Breast epithelium (tissue), 3 donors: ENCODE results near the gene SPON1.

ENCODE experiments used
- POLR2A ChIP-seq: fragments of 450-650 bp; IDR thresholded peaks from one replicate; pipeline ENCODE4 v1.6.1; 2016; ENCODE audit warnings: antibody characterized with exemption, mild to moderate bottlenecking, moderate library complexity
- TF ChIP-seq, protein P1 (sequence below), 3 donors: fragments of 450-650 bp; IDR thresholded peaks; one replicate each; pipeline ENCODE4 v1.5.1; 2016 to 2017; ENCODE audit warnings: antibody characterized with exemption in 3 of 3, mild to moderate bottlenecking in 3 of 3, moderate library complexity in 3 of 3

DNA sequence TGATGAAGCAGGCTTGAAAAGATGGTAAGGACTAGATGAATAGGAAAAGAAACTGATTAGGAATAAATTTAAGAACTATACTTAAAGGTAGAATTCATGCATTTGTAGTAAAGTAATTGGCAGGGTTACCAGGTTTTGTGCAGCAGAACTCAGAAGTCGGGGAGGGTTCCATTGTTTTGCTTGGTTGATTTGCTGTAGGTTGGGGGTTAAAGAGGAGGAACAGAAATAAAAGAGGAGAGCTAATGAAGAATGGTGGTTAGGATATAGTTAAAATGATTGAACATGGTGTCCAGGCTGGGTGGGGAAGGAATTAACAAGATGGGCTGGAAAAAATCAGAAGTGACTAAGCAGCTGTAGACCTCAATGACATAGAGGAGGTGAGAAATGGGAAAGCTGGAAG is 5.5 kb upstream of the SPON1 start:
- TF ChIP-seq, protein P1, sequence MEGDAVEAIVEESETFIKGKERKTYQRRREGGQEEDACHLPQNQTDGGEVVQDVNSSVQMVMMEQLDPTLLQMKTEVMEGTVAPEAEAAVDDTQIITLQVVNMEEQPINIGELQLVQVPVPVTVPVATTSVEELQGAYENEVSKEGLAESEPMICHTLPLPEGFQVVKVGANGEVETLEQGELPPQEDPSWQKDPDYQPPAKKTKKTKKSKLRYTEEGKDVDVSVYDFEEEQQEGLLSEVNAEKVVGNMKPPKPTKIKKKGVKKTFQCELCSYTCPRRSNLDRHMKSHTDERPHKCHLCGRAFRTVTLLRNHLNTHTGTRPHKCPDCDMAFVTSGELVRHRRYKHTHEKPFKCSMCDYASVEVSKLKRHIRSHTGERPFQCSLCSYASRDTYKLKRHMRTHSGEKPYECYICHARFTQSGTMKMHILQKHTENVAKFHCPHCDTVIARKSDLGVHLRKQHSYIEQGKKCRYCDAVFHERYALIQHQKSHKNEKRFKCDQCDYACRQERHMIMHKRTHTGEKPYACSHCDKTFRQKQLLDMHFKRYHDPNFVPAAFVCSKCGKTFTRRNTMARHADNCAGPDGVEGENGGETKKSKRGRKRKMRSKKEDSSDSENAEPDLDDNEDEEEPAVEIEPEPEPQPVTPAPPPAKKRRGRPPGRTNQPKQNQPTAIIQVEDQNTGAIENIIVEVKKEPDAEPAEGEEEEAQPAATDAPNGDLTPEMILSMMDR (IDR thresholded peaks at IDR 0.05) = no peak
- TF ChIP-seq POLR2A = no peak
